ENCODE data around the gene TMEM9.
A peak's percentile ranks its signal among the peaks of the same experiment; 100 is the strongest.
"Not testable (repeated sequence)": the region's sequence is repeated elsewhere in the genome, so short reads cannot be mapped to it uniquely, and the experiment has no call there.

TMEM9 gene

DNA sequence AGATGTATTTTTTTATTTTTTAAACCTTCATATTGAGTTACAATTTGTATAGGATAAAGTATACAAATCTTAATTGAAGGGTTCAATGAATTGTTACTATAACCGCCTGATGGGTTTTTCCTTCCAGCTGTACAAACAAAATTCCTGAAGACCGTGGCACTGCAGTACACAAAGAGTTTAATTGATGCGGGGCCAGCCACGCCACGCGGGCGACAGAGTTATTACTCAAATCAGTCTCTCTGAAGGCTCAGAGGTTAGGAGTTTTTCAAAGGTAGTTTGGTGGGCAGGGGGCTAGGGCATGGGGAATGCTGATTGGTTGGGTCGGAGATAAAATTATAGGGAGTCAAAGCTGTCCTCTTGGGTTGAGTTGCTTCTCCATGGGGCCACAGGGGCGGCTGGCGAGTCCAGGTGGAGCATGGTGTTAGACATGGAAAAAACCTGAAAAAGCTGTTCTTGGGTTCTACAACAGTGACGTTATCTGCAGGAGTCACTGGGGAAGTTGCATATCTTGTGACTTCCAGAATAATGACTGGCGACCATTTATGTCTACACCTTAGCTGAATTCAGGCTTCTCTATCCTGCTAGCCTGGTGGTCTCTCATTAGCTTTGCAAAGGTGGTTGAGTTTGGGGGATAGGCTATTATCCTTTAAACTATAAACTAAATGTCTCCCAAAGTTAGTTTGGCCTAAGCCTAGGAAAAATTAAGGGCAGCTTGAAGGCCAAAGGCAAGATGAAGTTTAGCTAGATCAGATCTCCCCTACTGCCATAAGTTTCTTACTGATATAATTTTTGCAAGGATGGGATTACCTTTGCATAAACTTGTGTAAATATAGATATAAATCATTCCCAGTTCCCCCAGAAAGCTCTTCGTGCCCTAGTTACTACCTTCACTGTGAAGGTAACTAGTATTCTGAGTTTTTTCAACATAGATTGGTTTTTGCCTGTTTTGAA lies 13.0 kb upstream of the TMEM9 start:
- no peak for TF ChIP-seq POLR2A (IDR thresholded peaks at IDR 0.05; ENCODE audit: low read length)
- TF ChIP-seq GATA1 (IDR thresholded peaks at IDR 0.05; ENCODE audit: low read depth, low read length), result no peak
- DNase-seq, result peak; percentile 21 to 26

GRCh38 chr1:201164645-201165044 lies 10.4 kb upstream of the TMEM9 start:
- DNase-seq, result no peak

GRCh38 chr1:201163707-201164106 lies 9.4 kb upstream of the TMEM9 start:
- no peak for DNase-seq
- TF ChIP-seq GATA1 (IDR thresholded peaks at IDR 0.05; ENCODE audit: low read depth, low read length), result no peak
- no peak for TF ChIP-seq POLR2A (IDR thresholded peaks at IDR 0.05; ENCODE audit: low read length)

More at GRCh38 chr1:201164645-201165044, 10.4 kb upstream of the TMEM9 start:
- TF ChIP-seq POLR2A (IDR thresholded peaks at IDR 0.05; ENCODE audit: low read length) (no peak), GATA1 (IDR thresholded peaks at IDR 0.05; ENCODE audit: low read depth, low read length) (no peak)

DNA sequence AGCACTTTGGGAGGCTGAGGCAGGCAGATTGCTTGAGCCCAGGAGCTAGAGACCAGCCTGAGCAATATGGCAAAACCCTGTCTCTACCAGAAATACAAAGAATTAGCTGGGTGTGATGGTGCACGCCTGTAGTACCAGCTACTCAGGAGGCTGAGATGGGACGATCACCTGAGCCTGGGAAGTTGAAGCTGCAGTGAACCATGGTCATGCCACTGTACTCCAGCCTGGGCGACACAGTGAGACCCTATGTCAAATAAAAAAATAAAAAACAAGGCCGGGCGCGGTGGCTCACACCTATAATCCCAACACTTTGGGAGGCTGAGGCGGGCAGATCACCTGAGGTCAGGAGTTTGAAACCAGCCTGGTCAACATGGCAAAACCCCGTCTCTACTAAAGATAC lies 8.8 kb upstream of the TMEM9 start:
- not testable (repeated sequence) for DNase-seq

DNA sequence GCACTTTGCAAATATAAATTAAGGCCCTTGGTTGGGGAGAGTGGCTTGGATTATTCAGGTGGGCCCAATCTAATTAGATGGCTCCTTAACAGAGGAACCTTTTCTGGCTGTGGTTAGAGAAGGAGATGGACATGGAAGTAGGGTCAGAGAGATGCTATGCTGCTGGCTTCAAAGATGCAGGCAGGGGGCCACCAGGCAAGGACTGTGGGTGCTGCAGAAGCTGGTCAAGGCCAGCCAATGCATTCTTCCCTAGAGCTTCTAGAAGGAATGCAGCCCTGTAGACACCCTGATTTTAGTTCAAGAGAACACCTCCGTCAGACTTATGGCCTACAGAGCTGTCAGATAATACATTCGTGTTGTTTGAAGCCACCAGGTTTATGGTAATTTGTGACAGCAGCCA lies 3.7 kb upstream of the TMEM9 start:
- DNase-seq, result no peak
- TF ChIP-seq POLR2A (IDR thresholded peaks at IDR 0.05; ENCODE audit: low read length) (no peak), GATA1 (IDR thresholded peaks at IDR 0.05; ENCODE audit: low read depth, low read length) (no peak)

GRCh38 chr1:201156819-201157218 lies 2.5 kb upstream of the TMEM9 start:
- DNase-seq, result peak in 1 of 2 experiments; percentile 40
- TF ChIP-seq POLR2A (IDR thresholded peaks at IDR 0.05; ENCODE audit: low read length) (no peak), GATA1 (IDR thresholded peaks at IDR 0.05; ENCODE audit: low read depth, low read length) (no peak)

GRCh38 chr1:201156346-201156745 lies 2.1 kb upstream of the TMEM9 start:
- TF ChIP-seq POLR2A (IDR thresholded peaks at IDR 0.05; ENCODE audit: low read length) (no peak), GATA1 (IDR thresholded peaks at IDR 0.05; ENCODE audit: low read depth, low read length) (no peak)
- peak in 1 of 2 experiments; percentile 23 for DNase-seq

- TF ChIP-seq GATA1 (IDR thresholded peaks at IDR 0.05; ENCODE audit: low read depth, low read length), result no peak
- TF ChIP-seq POLR2A (IDR thresholded peaks at IDR 0.05; ENCODE audit: low read length), result no peak
Observed at GRCh38 chr1:201155354-201155753, 1.1 kb upstream of the TMEM9 start.

GRCh38 chr1:201153474-201154388 lies 543 bp downstream of the TMEM9 start:
- peak; percentile 80 to 91 for DNase-seq
- TF ChIP-seq GATA1 (IDR thresholded peaks at IDR 0.05; ENCODE audit: low read depth, low read length) (no peak), POLR2A (IDR thresholded peaks at IDR 0.05; ENCODE audit: low read length) (no peak)

More at GRCh38 chr1:201155354-201155753, 1.1 kb upstream of the TMEM9 start:
- peak in 1 of 2 experiments; percentile 11 for DNase-seq

DNA sequence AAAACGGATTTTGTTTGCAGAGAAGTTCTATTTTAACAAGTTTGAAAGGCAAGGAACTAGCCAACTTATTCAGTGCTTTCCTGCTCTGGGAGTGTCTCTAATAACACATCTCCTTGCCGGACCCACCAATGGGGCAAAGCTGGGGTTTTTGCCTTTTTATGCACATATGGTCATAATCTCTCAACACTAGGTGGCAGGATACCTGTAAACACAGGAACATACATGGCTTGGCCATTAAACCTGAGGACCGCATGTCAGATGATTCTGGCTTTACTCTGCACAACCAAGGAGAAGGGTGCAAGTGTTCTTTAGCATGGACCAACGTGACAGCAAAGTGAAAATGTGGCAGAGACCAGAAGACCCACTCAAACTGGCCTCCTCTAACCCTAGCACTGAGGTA lies 4.9 kb downstream of the TMEM9 start:
- TF ChIP-seq GATA1 (IDR thresholded peaks at IDR 0.05; ENCODE audit: low read depth, low read length) (no peak), POLR2A (IDR thresholded peaks at IDR 0.05; ENCODE audit: low read length) (no peak)
- DNase-seq, result peak; percentile 57 to 58

DNA sequence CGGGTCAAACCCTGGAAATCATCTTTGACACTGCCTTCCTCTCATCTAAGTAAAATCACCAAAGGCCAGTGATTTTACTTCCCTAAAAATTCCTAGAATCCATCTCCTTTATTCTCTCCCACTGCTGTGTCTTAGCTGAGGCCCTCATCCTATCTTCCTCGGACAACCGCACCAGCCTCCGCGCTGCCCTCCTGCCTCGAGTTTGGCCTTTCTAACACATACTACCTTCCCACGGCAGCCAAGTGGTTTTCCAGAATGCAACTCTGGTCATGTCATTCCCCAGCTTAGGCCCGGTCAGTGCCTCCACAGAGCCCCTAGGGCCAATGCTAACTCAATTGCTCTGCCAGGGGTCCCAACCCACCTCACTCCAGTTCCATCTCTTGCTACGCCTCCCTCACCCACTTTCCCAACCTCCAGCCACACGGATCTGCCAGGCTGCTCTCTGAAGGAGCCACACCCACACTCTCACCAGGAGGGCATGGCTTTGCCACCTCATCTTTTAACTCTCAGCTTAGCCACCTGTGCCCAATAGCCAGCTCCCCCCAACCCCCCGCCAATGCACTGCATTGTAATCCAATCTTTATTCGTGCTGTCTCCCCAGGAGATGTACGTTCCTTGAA lies 6.8 kb downstream of the TMEM9 start:
- no peak for TF ChIP-seq GATA1 (IDR thresholded peaks at IDR 0.05; ENCODE audit: low read depth, low read length)
- TF ChIP-seq POLR2A (IDR thresholded peaks at IDR 0.05; ENCODE audit: low read length), result no peak
- DNase-seq, result no peak

DNA sequence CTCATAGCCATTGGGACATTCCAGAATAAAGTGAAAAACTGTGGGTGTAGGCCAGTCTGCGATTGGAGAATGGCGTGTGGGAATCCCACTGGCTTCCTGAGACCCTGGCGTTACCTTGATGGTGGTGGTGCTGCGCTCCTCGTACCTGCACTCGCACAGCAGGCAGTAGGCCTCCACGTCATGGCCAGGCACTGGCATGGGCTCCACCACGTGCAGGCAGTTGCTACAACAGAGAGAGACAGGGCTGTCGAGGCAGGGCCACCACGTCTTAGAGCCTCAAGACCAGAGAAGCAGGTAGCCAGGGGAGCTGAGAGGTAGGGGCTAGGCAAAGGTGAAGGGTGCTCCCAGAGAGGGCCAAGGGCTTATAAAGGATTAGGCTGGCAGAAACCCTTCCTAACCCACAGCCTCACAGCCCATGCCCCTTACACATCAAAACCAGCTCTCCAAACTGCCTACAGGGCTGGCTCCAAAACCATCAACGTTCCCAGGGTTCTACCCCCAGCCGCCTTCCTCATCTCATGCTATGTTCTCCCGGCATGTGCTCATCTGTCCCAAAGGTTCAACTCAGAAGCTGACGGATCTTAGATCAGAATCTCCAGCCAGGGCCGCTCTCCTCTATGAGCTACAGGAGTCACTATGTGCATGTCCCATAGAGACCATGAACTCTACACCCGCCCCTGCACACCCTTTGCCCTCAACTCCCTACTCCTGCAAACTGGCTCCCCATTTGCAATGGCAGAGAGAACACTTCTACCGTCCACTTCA lies 7.5 kb downstream of the TMEM9 start:
- TF ChIP-seq GATA1 (IDR thresholded peaks at IDR 0.05; ENCODE audit: low read depth, low read length) (no peak), POLR2A (IDR thresholded peaks at IDR 0.05; ENCODE audit: low read length) (no peak)
- no peak for DNase-seq

DNA sequence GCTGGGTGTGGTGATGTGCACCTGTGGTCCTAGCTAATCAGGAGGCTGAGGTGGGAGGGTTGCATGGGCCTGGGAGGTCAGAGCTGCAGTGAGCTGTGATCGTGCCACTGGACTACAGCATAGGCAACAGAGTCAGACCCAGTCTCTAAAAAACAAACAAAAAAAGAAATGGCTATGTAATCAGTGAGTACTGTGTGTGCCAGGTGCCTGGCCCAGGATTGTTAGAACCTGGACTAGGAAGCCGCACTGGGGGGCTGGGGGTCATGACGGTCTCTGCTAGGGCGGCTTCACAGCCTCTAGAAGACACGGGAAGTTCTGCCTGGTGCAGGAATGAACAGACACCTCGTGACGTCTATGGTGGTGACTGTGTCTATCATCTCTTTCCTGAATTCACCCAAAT lies 8.5 kb downstream of the TMEM9 start:
- TF ChIP-seq GATA1 (IDR thresholded peaks at IDR 0.05; ENCODE audit: low read depth, low read length) (no peak), POLR2A (IDR thresholded peaks at IDR 0.05; ENCODE audit: low read length) (no peak)
- no peak for DNase-seq
